GM19397 (cell line): ENCODE results near the gene LRRK2.
"Not testable (repeated sequence)": the region's sequence is repeated elsewhere in the genome, so short reads cannot be mapped to it uniquely, and the experiment has no call there.

Experiments
- ATAC-seq: cut with Tn5 transposase; IDR thresholded peaks from one replicate; pipeline ENCODE4 v1.9.1; 2021; ENCODE audit warnings: mild to moderate bottlenecking, moderate library complexity; ENCODE audit not compliant: unreplicated experiment

The LRRK2 gene

GRCh38 chr12:40244526-40245156 is 19.8 kb downstream of the LRRK2 start:
- not testable (repeated sequence) for ATAC-seq

DNA sequence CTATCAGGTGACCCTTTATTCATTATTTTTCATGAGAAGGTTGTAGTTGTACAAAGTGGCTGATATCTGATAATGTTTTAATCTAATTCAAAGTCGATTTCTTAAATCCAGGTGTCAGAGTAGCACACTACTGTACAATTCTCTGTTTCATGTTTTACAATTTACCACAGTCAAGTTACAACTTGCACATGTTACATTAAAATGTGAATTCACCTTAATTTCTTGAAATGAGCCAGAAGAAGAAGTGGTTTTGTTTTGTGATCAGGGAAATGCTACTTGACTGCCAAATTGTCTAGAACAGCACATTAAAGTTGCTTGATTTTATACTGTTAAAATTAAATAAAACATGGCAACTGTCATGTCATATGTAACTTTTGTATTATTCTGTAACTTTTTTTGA is 23.2 kb downstream of the LRRK2 start:
- ATAC-seq = no peak

- ATAC-seq = no peak
Observed at GRCh38 chr12:40248585-40249297, 23.9 kb downstream of the LRRK2 start.

DNA sequence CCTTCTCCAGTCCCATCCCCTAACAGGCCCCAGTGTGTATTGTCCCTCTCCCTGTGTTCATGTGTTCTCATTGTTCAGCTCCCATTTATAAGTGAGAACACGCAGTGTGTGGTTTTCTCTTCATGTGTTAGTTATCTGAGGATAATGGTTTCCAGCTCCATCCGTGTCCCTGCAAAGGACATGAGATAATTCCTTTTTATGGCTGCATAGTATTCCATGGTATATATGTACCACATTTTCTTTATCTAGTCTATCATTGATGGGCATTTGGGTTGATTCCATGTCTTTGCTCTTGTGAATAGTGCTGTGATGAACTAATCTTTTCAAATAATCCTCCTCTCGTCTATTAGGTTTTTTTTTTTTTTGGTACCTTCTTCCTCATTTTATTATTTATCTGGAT is 25.9 kb downstream of the LRRK2 start:
- not testable (repeated sequence) for ATAC-seq

GRCh38 chr12:40253936-40254335 is 29.1 kb downstream of the LRRK2 start:
- ATAC-seq = no peak

DNA sequence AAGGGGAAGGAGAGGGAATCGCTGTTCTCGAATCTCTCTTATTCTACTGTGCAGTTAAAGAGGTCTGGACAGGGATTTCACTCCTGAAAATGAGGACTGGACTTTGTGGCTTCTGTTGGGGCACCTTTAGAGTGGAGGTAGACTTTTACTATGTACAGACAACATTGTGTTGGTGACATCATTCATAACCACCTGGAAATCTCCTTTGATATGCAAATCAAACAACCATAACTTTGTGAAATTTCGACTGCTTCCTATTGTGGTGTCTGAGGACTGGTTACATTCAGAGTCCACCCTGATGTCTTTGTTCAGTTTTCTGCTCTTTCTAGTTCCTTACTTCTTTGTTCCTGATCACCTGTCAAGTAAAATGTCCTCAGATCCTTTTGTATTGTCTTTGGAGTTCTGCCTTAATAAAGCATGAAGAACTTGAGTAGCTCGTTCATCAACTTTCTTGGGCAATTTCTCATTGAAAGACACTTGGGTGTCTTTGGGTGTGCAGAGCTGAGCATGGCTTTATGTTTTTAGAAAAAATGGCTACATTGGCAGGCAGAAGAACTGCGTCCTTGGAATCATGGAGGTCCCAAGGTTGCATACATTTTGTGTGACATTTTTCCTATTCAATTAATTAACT is 29.8 kb downstream of the LRRK2 start:
- ATAC-seq = no peak

DNA sequence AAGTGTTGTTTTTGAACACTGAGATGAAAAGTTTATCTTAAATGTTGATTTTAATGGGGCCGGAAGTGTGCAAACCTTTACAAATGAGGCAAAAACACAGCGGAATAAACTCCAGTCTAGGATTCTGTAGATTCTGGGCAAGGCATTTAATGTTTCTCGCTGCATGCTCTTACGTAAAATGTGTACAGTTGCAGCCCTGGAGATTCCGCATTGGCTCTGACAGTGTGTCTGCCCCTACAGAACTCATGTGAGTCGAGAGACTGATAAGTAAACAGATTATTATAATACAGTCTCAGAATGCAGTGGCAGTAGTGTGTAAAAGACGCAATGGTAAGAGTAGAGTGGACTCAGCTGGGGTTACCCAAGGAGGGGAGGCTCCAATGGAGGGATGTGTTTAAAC is 33.6 kb downstream of the LRRK2 start:
- ATAC-seq = no peak

DNA sequence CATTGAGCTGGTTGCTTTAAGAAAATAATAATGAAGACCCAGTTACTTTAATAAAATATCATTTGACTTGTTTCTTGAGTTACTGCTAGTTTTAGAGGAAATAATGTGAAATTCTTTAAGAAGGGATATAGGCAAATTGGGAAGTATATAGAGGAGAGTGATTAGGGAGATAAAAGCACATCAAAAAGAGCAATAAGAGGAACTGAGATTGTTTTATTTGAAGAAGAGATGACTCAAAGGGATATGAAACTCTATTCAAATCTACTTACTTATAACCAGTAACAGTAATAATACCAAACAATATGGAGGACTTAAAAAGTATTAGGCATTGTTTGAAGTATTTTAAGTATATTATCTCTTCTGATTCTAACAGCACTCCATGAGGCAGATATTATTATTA is 37.1 kb downstream of the LRRK2 start:
- ATAC-seq = peak; percentile 46

- peak; percentile 83 for ATAC-seq
Observed at GRCh38 chr12:40262657-40263056, 37.9 kb downstream of the LRRK2 start.

GRCh38 chr12:40263616-40264409 is 39.0 kb downstream of the LRRK2 start:
- no peak for ATAC-seq

GRCh38 chr12:40271981-40272664 is 47.3 kb downstream of the LRRK2 start:
- ATAC-seq = no peak

DNA sequence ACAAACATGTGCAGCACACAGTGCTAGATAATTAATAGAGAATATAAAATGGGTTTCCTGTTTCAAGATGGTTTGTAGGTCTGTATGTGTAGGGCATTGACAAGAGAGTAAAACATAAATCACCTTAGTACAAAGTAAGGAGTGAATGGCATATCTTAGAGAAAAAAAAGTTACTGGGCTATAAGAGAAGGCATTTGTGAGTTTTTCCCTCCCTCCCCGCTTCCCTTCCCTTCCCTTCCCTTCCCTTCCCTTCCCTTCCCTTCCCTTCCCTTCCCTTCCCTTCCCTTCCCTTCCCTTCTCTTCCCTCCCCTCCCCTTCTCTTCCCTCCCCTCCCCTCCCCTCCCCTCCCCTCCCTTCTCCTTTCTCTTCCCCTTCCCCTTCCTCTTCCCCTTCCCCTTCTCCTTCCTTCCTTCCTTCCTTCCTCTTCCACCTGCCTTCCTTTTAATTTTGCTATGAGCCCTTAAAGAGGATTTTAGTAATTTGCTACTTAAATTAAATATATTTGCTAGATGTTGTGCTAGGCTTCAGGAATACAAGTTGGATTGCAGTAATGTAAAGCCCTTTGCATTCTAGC is 57.1 kb downstream of the LRRK2 start:
- no peak for ATAC-seq

DNA sequence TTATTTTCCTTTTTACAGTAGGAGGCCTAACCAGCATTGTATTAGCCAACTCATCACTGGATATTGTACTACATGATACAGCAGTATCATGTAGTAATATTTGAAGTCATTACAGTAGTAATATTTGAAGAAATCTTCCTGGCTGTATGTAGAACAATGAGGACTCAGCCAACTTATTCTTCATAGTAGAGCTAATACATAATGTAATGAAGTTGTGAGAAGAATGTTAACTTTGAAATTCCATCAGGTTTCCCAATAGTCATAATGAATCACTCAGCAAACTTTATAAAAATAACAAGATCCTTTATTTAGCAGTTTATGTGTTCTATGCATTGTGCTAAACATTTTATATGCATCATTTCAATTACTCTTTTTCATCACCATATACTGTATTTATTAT is 61.8 kb downstream of the LRRK2 start:
- no peak for ATAC-seq

DNA sequence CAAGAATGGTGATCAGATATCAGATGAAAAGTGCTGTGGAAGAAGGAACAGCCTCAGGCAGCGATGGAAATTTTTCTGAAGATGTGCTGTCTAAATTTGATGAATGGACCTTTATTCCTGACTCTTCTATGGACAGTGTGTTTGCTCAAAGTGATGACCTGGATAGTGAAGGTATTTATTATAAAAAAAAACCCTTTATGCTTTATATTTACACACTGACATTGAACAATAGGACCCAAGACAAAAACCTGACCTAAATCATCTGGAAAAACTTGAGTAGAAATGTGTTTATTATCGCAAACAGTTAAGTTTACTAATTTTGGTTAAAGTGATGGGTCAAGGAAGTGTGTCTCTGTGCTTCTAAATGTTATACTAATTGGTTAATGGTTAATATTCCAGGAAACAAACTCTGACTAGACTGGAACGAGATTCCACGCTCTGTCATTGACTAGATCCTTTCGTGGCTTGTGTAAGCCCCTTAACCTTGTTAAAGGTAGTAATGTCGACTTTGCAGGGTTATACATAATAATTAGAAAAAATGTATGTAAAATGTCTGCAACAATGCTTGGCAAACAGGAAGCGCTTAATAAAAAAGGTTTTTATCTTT is 62.7 kb downstream of the LRRK2 start:
- ATAC-seq = no peak

GRCh38 chr12:40292788-40293429 is 68.1 kb downstream of the LRRK2 start:
- no peak for ATAC-seq

- ATAC-seq = no peak
Observed at GRCh38 chr12:40298341-40298740, 73.5 kb downstream of the LRRK2 start.

DNA sequence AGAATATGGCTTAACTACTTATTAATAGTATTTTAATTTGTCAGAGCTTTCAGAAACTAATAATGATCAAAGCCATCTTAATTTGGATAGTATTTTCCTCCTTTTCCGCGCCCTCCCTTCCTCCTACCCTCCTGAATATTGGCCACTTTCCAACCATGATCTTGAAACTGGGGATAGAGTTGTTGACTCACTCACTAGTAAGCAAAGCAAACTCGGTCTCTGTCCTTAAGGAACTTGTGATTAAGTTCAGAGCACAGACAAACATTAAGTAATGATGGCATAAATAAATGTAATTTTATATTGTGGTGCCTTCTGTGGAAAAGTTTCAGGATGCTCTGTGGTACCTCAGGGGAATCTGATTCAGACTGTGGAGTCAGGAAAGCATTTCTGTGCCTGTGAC is 75.7 kb downstream of the LRRK2 start:
- ATAC-seq = no peak

GRCh38 chr12:40309001-40309400 is 84.2 kb downstream of the LRRK2 start:
- no peak for ATAC-seq

DNA sequence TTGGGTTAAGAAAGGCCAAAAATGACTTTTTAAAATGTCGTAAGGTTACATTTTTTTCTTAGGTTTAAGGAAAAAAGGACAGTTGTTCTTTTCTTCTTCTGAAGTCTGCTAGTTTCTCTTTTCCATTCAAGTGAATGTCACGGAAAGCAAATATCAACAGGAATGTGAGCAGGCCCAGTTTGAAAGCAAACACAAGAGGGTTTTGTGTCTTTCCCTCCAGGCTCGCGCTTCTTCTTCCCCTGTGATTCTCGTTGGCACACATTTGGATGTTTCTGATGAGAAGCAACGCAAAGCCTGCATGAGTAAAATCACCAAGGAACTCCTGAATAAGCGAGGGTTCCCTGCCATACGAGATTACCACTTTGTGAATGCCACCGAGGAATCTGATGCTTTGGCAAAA is 85.4 kb downstream of the LRRK2 start:
- ATAC-seq = no peak

DNA sequence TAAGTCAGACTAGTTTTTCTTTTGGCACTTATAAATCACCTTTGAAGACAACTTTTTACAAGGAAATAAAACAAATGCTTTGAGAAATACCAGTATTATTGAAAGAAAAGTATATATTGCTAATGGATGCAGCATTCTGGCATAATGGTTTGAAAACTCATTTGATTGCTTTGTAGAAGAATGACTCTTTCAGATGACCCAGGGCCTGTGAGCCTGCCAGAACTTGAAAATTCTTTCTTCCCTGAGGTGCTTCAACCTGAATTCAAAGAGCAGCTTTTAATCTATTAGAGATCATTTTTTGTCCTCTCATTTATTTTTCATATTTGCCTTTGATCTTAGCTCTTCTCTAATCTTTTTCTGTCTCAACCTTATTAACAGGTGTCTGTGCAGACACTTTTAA is 87.4 kb downstream of the LRRK2 start:
- no peak for ATAC-seq
